NCI-H1105 treated with DMSO at 0.1 percent for 48 hours (cell line): ENCODE data around the gene ZFP36L2.

Experiments used
- DNase-seq: peaks from one replicate; lab custom pipeline; 2025; lab: John Stamatoyannopoulos, UW

Gene ZFP36L2

GRCh38 chr2:43246641-43247040 is 20.2 kb upstream of the ZFP36L2 start:
- no peak for DNase-seq

GRCh38 chr2:43241558-43241957 is 15.2 kb upstream of the ZFP36L2 start:
- DNase-seq = no peak

- no peak for DNase-seq
Observed at GRCh38 chr2:43240766-43241150, 14.4 kb upstream of the ZFP36L2 start.

- no peak for DNase-seq
Observed at GRCh38 chr2:43239981-43240765, 13.8 kb upstream of the ZFP36L2 start.

GRCh38 chr2:43238813-43239212 is 12.4 kb upstream of the ZFP36L2 start:
- no peak for DNase-seq

- no peak for DNase-seq
Observed at GRCh38 chr2:43238176-43238575, 11.8 kb upstream of the ZFP36L2 start.

GRCh38 chr2:43233218-43234212 is 7.1 kb upstream of the ZFP36L2 start:
- no peak for DNase-seq

GRCh38 chr2:43230951-43231827 is 4.8 kb upstream of the ZFP36L2 start:
- DNase-seq = no peak

- DNase-seq = no peak
Observed at GRCh38 chr2:43230351-43230885, 4.0 kb upstream of the ZFP36L2 start.

GRCh38 chr2:43228756-43229659 is 2.6 kb upstream of the ZFP36L2 start:
- no peak for DNase-seq

- DNase-seq = no peak
Observed at GRCh38 chr2:43228321-43228751, 1.9 kb upstream of the ZFP36L2 start.

GRCh38 chr2:43227830-43228281 is 1.4 kb upstream of the ZFP36L2 start:
- DNase-seq = no peak

GRCh38 chr2:43226955-43227829 is 786 bp upstream of the ZFP36L2 start:
- DNase-seq = peak; percentile 49

- peak; percentile 51 for DNase-seq
Observed at GRCh38 chr2:43225788-43226557, 433 bp downstream of the ZFP36L2 start.

GRCh38 chr2:43225093-43225787 is 1.2 kb downstream of the ZFP36L2 start:
- DNase-seq = peak; percentile 20

- DNase-seq = no peak
Observed at GRCh38 chr2:43224571-43225092, 1.8 kb downstream of the ZFP36L2 start.

GRCh38 chr2:43224131-43224570 is 2.3 kb downstream of the ZFP36L2 start:
- no peak for DNase-seq
